ENCODE results near the gene RAI1.

The RAI1 gene

GRCh38 chr17:17752089-17752820, 71.0 kb downstream of the RAI1 start:
- peak; percentile 96 for DNase-seq

DNA sequence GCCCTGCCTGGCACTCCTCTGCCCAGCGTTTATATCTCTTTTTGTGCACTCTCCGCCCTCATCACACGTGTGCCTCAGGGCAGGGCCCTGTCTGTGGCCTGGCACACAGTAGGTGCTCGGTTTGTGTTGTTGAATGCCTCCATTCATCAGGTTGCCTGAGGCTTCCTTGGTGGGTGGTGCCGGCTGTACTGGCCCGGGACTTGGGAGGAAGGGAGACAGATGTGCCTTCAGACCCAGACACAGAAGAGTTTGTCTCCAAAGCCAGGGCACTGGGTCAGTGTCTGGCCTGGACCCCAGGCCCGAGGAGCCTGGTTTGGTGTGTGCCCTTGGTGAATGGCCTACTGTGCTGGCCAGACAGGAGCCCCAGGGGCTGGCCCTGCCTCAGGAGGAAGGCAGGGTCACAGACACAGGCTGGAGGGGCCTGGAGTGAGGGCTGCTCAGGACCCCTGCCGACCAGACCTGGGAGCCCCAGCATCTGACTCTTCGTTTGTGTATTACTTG, 71.6 kb downstream of the RAI1 start:
- DNase-seq: no peak

DNA sequence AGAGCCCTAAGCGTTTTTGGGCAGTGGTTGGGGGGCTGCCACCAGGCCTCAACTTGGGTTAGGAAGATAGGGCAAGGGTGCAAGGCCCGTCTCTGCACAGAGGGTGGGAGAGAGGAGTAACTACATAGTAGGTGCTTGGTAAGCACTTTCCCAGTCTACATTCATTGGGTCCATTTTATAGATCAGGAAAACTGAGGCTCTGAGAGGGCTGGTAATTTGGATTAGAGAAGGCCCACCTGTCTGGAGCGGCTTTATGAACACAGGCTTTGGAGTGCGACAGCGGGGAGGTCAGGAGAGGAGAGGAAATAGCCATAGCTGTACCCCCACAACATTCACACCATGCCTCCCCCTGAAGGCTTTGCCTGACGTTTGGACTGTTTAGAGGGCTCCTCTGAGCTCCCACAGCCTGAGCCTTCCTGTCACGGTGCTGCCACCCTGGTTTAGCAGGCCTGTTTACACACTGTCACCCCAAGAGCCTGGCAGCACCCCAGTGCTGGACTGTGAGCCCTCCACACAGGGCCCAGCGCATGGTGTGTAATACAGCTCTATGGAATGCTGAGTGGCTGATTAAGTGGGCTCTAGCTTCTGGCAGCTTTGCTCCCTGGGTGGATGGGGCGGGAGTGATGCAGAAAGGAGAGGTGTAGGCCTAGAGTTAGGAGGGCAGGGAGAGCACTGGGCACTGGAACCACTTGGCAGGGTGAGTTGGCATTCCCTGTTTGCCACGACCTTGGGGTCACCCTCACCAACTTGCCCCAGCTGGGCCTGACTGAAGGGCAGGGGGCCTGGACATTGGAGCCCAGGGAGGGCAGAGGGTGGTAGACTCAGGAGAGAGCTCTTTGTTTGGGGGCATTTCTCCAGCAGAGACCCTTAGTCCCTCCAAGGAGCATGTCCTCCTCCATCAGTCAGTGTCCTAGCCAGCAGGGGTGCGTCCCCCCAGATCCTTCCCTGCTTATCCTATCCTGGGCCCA, 73.7 kb downstream of the RAI1 start:
- DNase-seq: no peak

DNA sequence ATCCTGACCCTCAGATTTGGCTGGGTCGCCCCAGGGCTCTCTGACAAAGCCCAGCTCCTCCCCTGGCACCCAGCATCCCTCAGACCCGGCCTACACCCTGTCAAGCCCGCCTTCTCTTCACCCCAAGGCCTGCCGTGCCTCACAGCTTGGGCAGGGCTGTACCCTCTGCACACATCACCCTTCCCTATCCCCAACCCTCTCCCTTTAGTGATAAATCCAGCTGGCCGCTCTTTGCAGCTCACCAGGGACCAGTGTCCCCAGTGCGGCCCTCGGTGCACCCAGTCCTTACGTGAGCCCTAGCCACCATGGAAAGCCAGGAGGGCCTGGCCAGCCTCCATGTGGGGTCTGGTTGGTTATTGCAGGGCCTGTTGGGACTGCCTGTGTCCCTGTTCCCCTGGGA, 74.5 kb downstream of the RAI1 start:
- no peak for DNase-seq

- no peak for DNase-seq
Observed at GRCh38 chr17:17757391-17757791, 76.1 kb downstream of the RAI1 start.

GRCh38 chr17:17757956-17758845, 76.9 kb downstream of the RAI1 start:
- no peak for DNase-seq

DNA sequence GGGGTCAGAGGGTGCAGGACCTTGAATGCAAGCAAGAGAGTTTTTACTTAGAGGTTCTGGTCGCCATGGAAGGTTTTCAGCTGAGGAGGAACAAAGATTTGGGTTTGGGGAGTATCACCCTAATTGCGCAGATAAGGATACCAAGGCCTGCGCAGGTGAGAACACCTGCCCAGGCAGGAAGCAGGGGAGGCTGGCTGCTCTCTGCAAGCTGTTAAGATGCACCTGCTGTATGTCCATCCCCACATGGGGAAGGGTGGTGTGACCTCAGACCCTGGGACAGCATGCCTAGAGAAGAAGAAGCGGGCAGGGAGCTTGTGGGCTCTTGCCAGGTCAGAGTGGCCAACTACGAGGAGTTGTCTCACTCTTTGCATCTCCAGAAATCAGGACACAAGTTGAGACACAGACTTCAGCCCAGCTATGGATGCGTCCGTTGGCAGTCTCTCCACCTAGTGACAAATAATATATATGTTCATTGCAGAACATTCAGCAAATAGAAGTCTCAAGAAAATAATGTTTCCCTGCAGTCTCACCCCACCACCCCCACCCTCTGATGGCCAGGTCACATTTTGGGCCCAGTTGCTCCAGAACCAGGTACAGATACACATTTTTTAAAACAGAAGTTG, 77.8 kb downstream of the RAI1 start:
- DNase-seq: no peak

DNA sequence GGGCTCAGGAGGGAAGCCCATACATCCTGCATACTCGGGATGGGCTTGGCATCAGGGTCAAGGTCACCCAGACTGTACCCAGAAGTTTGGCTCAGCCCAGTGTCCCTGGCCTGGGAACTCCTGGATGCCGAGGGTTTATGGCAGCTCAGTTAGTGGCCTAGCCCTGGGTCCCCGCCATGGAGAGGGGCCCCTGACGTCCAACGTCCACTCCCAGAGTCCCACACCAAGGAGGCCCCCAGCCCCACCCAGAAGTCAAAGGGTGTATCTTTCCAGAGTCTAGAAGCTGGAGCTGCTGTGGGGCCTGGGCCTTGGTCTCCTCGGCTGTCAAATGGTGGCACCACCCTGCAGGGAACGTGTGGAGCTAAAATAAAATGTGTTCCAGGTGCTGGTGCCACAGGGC, 79.1 kb downstream of the RAI1 start:
- no peak for DNase-seq

- DNase-seq: no peak
Observed at GRCh38 chr17:17760872-17761550, 79.8 kb downstream of the RAI1 start.

GRCh38 chr17:17761894-17762743, 80.9 kb downstream of the RAI1 start:
- DNase-seq: no peak

- DNase-seq: no peak
Observed at GRCh38 chr17:17762744-17763105, 81.5 kb downstream of the RAI1 start.

GRCh38 chr17:17763136-17763535, 81.9 kb downstream of the RAI1 start:
- no peak for DNase-seq

DNA sequence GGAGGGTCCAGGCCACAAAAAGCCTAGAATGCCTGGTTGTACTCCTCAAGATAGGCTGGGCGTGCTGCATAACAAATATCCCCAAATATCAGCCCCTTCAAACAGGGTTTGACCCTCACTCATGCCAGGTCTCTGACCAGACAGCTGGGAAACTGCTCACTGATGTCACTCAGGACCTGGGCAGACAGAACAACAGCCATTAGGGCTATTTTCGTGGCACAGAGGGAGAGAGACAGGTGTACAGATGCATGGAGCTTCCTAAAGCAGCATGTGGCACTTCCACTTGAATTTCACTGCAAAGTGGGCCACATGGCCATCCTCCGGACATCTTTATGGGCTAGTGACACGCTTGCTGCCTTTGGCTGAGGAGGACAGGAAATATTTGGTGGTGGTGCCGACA, 82.5 kb downstream of the RAI1 start:
- DNase-seq: no peak

GRCh38 chr17:17765359-17766076, 84.3 kb downstream of the RAI1 start:
- DNase-seq: no peak

GRCh38 chr17:17766077-17766743, 85.0 kb downstream of the RAI1 start:
- no peak for DNase-seq

- DNase-seq: no peak
Observed at GRCh38 chr17:17766744-17767120, 85.5 kb downstream of the RAI1 start.

GRCh38 chr17:17767154-17767869, 86.1 kb downstream of the RAI1 start:
- DNase-seq: no peak

DNA sequence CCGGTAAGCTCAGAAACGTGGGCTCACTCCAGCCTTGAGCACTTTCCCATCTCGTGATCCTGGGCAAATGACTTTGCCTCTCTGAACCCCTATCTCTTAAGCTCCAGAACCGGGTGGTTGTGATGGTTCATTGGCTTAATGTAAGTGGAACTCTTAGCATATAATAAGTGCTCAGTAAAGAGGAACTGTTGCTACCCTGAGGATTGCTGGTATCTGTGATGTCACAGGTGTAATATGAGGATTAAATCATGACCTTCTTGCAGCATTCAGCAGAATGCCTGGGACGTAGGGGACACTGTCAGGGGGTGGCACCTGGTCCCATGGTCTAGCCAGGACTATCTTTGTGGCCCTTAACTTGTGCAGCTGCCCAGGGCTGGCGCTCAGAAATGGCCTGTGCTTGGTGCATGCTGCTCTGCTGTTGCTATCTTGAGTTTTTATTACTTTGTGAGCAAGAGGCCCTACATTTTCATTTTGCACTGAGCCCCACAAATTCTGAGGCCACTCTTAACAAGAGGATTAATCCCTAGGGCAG, 86.7 kb downstream of the RAI1 start:
- no peak for DNase-seq
